Epidermal melanocyte (primary cell): ENCODE measurements around the gene C20orf144.
"Not testable (repeated sequence)": the region's sequence is repeated elsewhere in the genome, so short reads cannot be mapped to it uniquely, and the experiment has no call there.

Experiments used
- DNase-seq: peaks from one replicate; pipeline ENCODE4 v3.0.0; 2011; ENCODE audit warnings: low spot score; ENCODE audit not compliant: insufficient read length

Gene C20orf144

GRCh38 chr20:33693741-33694638 lies 31.9 kb downstream of the C20orf144 start:
- DNase-seq: no peak

- no peak for DNase-seq
These were observed 32.5 kb downstream of the C20orf144 start for GRCh38 chr20:33694639-33695012.

GRCh38 chr20:33696448-33696847 lies 34.3 kb downstream of the C20orf144 start:
- DNase-seq: no peak

- no peak for DNase-seq
These were observed 35.0 kb downstream of the C20orf144 start for GRCh38 chr20:33697129-33697528.

- DNase-seq: not testable (repeated sequence)
These were observed 36.8 kb downstream of the C20orf144 start for GRCh38 chr20:33698966-33699365.

GRCh38 chr20:33700696-33701441 lies 38.7 kb downstream of the C20orf144 start:
- DNase-seq: not testable (repeated sequence)

GRCh38 chr20:33701629-33702450 lies 39.7 kb downstream of the C20orf144 start:
- no peak for DNase-seq

GRCh38 chr20:33702861-33703260 lies 40.7 kb downstream of the C20orf144 start:
- no peak for DNase-seq

- DNase-seq: no peak
These were observed 41.5 kb downstream of the C20orf144 start for GRCh38 chr20:33703498-33704137.

GRCh38 chr20:33704197-33704924 lies 42.2 kb downstream of the C20orf144 start:
- no peak for DNase-seq

GRCh38 chr20:33707668-33708067 lies 45.5 kb downstream of the C20orf144 start:
- no peak for DNase-seq

- no peak for DNase-seq
These were observed 47.3 kb downstream of the C20orf144 start for GRCh38 chr20:33709398-33709797.

GRCh38 chr20:33709905-33710541 lies 47.9 kb downstream of the C20orf144 start:
- DNase-seq: no peak

- no peak for DNase-seq
These were observed 48.7 kb downstream of the C20orf144 start for GRCh38 chr20:33710681-33711445.

- no peak for DNase-seq
These were observed 49.3 kb downstream of the C20orf144 start for GRCh38 chr20:33711446-33711738.
